K562 (cell line): ENCODE measurements around the gene NDUFS3. TPM values are rescaled to one million over a fixed set of nuclear protein-coding genes. Genes with fewer than 3 reads are reported as not detected.
A peak's percentile ranks its signal among the peaks of the same experiment; 100 is the strongest.

Experiments used
- ATAC-seq: fragments of 200-7000 bp; cut with Tn5 transposase; 3 replicates; pipeline ENCODE4 v1.9.1; 2020; ENCODE audit warnings: moderate library complexity
- BruUV-seq: library from RNA; stranded (reverse); fragments of 400-500 nt; replicated peaks from 2 replicates; lab custom pipeline; 2021; lab: Mats Ljungman, UMichigan
- CTCF ChIA-PET: fragments of 300-600 bp; formaldehyde crosslinking; extraction: SDS; loops from one replicate; lab custom pipeline; 2021; ENCODE audit warnings: low intra/inter-chr PET ratio; lab: Yijun Ruan, JAX
- POLR2A ChIA-PET: fragments of 300-600, 350-650 bp; sonication (Branson Sonifier 250); formaldehyde crosslinking; extraction: SDS; loops from one replicate; lab custom pipeline; 2021; ENCODE audit warnings: antibody characterized with exemption, inconsistent platforms; lab: Yijun Ruan, JAX
- DNase-seq, 4 experiments: peaks; one replicate each; pipeline versions ENCODE4 v3.0.0 to v3.0.0-alpha.2; 2011 to 2018; ENCODE audit warnings: low spot score in 3 of 4, mixed read lengths in 3 of 4; ENCODE audit errors: extremely low read depth in 1 of 4
- FAIRE-seq: peaks from 2 replicates; lab custom pipeline; 2011; peaks lifted over from hg19 to GRCh38; lab: Jason Lieb, UNC
- H2AFZ ChIP-seq: 2 replicates; pipeline ENCODE4 v1.6.0; 2011; ENCODE audit warnings: low read depth, low read length, control low read depth, inconsistent platforms
- H3K27ac ChIP-seq: fragments of 200-600 bp; 3 replicates; pipeline ENCODE4 v1.8.0; 2011; ENCODE audit warnings: low read depth, mild to moderate bottlenecking, control low read depth, inconsistent platforms, low read length, moderate library complexity, mixed read lengths; ENCODE audit errors: extremely low read depth
- H3K27me3 ChIP-seq, 2 experiments: fragments of 300-600 bp in 1 of 2; 2 replicates in 1 of 2; 3 replicates in 1 of 2; pipeline versions ENCODE4 v1.6.0 to v1.8.0; 2011; ENCODE audit warnings: inconsistent platforms in 2 of 2, low read length in 2 of 2, mild to moderate bottlenecking in 1 of 2, mixed read lengths in 1 of 2, moderate library complexity in 1 of 2; ENCODE audit not compliant: control insufficient read depth in 2 of 2, insufficient read depth in 2 of 2
- H3K36me3 ChIP-seq: fragments of 300-600 bp; 3 replicates; pipeline ENCODE4 v1.8.0; 2011; ENCODE audit warnings: mild to moderate bottlenecking, low read length, inconsistent platforms; ENCODE audit not compliant: control insufficient read depth, insufficient read depth
- H3K4me1 ChIP-seq, 2 experiments: fragments of 200-600 bp in 1 of 2; replicated peaks in 1 of 2; 2 replicates in 1 of 2; 3 replicates in 1 of 2; pipeline versions ENCODE4 v1.5.1 to v1.8.0; 2011; ENCODE audit warnings: inconsistent platforms in 2 of 2, low read length in 2 of 2, mild to moderate bottlenecking in 1 of 2, mixed read lengths in 1 of 2, moderate library complexity in 1 of 2; ENCODE audit not compliant: control insufficient read depth in 2 of 2, insufficient read depth in 2 of 2
- H3K4me2 ChIP-seq: 2 replicates; pipeline ENCODE4 v1.6.1; 2011; ENCODE audit warnings: low read length, control low read depth, inconsistent platforms, mixed read lengths; ENCODE audit not compliant: insufficient read depth
- H3K4me3 ChIP-seq: fragments of 200-600 bp; sonication (generic), shearing (Covaris generic); 2 replicates; pipeline ENCODE4 v1.5.1; 2016; ENCODE audit warnings: control low read depth, inconsistent platforms
- H3K79me2 ChIP-seq: fragments of 200-600 bp; 3 replicates; pipeline ENCODE4 v1.8.0; 2011; ENCODE audit warnings: low read length, inconsistent platforms; ENCODE audit not compliant: control insufficient read depth, insufficient read depth
- H3K9ac ChIP-seq, 2 experiments: 2 replicates each; pipeline versions ENCODE4 v1.6.0 to v1.6.1; 2011; ENCODE audit warnings: low read depth in 2 of 2, low read length in 2 of 2, control low read depth in 1 of 2, inconsistent platforms in 1 of 2, mild to moderate bottlenecking in 1 of 2, mixed read lengths in 1 of 2; ENCODE audit not compliant: insufficient read depth in 1 of 2
- H3K9me1 ChIP-seq: one replicate; pipeline ENCODE4 v1.6.0; 2011; ENCODE audit warnings: inconsistent platforms, mild to moderate bottlenecking, low read length, moderate library complexity; ENCODE audit not compliant: control insufficient read depth, insufficient read depth
- H3K9me3 ChIP-seq: replicated peaks from 2 replicates; pipeline ENCODE4 v1.5.1; 2011; ENCODE audit warnings: low read depth, low read length, inconsistent platforms; ENCODE audit not compliant: control insufficient read depth, insufficient read depth
- H4K20me1 ChIP-seq: replicated peaks from 2 replicates; pipeline ENCODE4 v1.6.1; 2011; ENCODE audit warnings: low read length, inconsistent platforms, mixed read lengths; ENCODE audit not compliant: control insufficient read depth, insufficient read depth
- ATF1 ChIP-seq, 2 experiments: fragments of 450-650 bp in 1 of 2; IDR thresholded peaks; 2 replicates each; pipeline ENCODE4 v1.6.1; 2016; ENCODE audit warnings: missing compliant biosample characterization in 1 of 2, missing genetic modification characterization in 1 of 2
- BHLHE40 ChIP-seq: IDR thresholded peaks from 2 replicates; pipeline ENCODE4 v1.6.1; 2011; ENCODE audit warnings: low read length, improper control_type of control experiment
- BRCA1 ChIP-seq, 2 experiments: fragments of 450-650 bp in 1 of 2; sonication (generic) in 1 of 2; formaldehyde crosslinking in 1 of 2; IDR thresholded peaks; 2 replicates each; pipeline versions ENCODE4 v1.5.0 to v1.6.1; 2017 to 2020; ENCODE audit warnings: mild to moderate bottlenecking in 1 of 2, missing genetic modification reagents in 1 of 2
- DACH1 ChIP-seq: fragments of 450-650 bp; IDR thresholded peaks from 2 replicates; pipeline ENCODE4 v1.6.1; 2018; ENCODE audit not compliant: partially characterized antibody
- HSF4 ChIP-seq: fragments of 250-450 bp; sonication (Bioruptor Pico); IDR thresholded peaks from 2 replicates; pipeline ENCODE4 v2.1.2; 2022; ENCODE audit warnings: mild to moderate bottlenecking, moderate library complexity, borderline replicate concordance
- KLF13 ChIP-seq: fragments of 450-650 bp; IDR thresholded peaks from 2 replicates; pipeline ENCODE4 v1.6.1; 2016; ENCODE audit warnings: missing genetic modification characterization, low read depth, mild to moderate bottlenecking, missing compliant biosample characterization, moderate library complexity, borderline replicate concordance
- KLF6 ChIP-seq: fragments of 250-450 bp; sonication (Bioruptor Pico); IDR thresholded peaks from 2 replicates; pipeline ENCODE4 v1.4.0; 2020; ENCODE audit warnings: mild to moderate bottlenecking, moderate library complexity, borderline replicate concordance
- MEIS2 ChIP-seq: fragments of 450-650 bp; IDR thresholded peaks from 2 replicates; pipeline ENCODE4 v1.6.1; 2014; ENCODE audit warnings: mild to moderate bottlenecking; ENCODE audit not compliant: partially characterized antibody
- PTRF ChIP-seq: fragments of 450-650 bp; IDR thresholded peaks from 2 replicates; pipeline ENCODE4 v1.6.1; 2016; ENCODE audit warnings: mild to moderate bottlenecking, missing genetic modification characterization, missing compliant biosample characterization
- SFPQ ChIP-seq: fragments of 200-400 bp; formaldehyde crosslinking; IDR thresholded peaks from 2 replicates; pipeline ENCODE4 v1.6.1; 2017; ENCODE audit warnings: mild to moderate bottlenecking, low read depth, low read length, moderate library complexity
- SMC3 ChIP-seq: conservative IDR thresholded peaks from 2 replicates; pipeline ENCODE4 v1.6.1; 2011; ENCODE audit warnings: low read depth, low read length, improper control_type of control experiment; ENCODE audit not compliant: insufficient read depth
- TSC22D4 ChIP-seq: fragments of 450-650 bp; IDR thresholded peaks from 2 replicates; pipeline ENCODE4 v1.6.1; 2016; ENCODE audit warnings: missing genetic modification characterization, missing biosample characterization, control low read depth
- ZNF57 ChIP-seq: fragments of 450-650 bp; formaldehyde crosslinking; IDR thresholded peaks from 2 replicates; pipeline ENCODE4 v1.4.0; 2020; ENCODE audit warnings: mild to moderate bottlenecking, moderate library complexity
- WGBS: fragments of 100-300 bp; shearing (Covaris generic); methylation state at CpG from one replicate; pipeline ENCODE4 v1.1.6; 2016; ENCODE audit warnings: low coverage, mixed read lengths; ENCODE audit not compliant: insufficient coverage; ENCODE audit errors: missing lambda C conversion rate; 5-methylcytosine and 5-hydroxymethylcytosine counted together
- in situ Hi-C: fragments of 300-500 bp; cut with MboI; formaldehyde crosslinking; loops from 4 replicates; pipeline ENCODE4 v1.15.0; 2018; ENCODE audit warnings: inconsistent platforms, mixed read lengths
- intact Hi-C: fragments of 100-400 bp; cut with micrococcal nuclease; formaldehyde crosslinking; loops from 2 replicates; pipeline ENCODE4 v1.14.2; 2022
- polyA plus RNA-seq, 8 experiments: library from polyadenylated mRNA; depleted of rRNA in 4 of 8; stranded (reverse) in 5 of 8; unstranded in 3 of 8; fragments of >200 nt; fragmentation: Nextera tagmentation in 2 of 8; fragmentation: Illumina TruSeq in 1 of 8; extraction: Ambion mirVana in 2 of 8; extraction: Trizol in 1 of 8; gene quantifications; 2 replicates each; pipeline versions ENCODE4 v1.2.1 to v1.2.3, GENCODE V29; 2011 to 2014; ENCODE audit warnings: inconsistent platforms in 1 of 8, missing spikeins in 1 of 8
- total RNA-seq, 7 experiments: library from RNA; depleted of rRNA in 6 of 7; stranded (reverse); fragments of >200 nt in 6 of 7; fragmentation: Illumina TruSeq in 2 of 7; extraction: Trizol in 2 of 7; gene quantifications; 2 replicates each; pipeline versions ENCODE4 v1.2.1 to v1.2.3, GENCODE V29; 2011 to 2021; ENCODE audit warnings: low replicate concordance in 1 of 7

NDUFS3 gene
- total and polyA plus RNA-seq, 9 of the 15 experiments (the other 6 are each of a cell fraction or from before 2014, with no cell fraction given): 38.7 to 341 (median 194) TPM

DNA sequence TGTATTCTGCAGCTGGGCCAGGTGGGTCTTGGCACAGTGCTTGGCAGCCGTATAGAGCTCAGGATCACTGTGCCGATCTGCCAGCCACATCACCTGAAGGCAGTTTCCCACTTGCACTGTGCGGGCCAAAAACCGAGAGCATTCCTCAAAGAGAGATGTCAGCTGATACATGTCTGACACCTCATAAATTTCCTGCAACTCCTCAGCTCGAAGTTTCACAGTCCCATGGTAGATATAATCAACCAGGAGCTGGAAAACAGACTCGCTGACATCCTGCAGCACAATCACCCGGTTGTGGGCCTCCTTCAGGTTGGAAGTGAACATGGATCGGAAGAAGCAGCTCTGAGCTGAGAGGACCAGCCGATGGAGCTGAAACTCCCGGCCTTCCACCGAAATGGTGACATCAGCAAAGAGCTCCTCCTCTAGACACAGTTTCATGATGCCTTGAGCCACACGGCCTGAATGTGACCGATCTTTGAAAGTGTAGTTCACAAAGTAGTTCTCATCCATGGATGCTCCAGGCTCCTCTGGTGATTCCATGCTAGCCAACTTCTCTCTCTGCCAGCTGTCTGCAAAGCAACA is 1.3 kb upstream of the NDUFS3 start (continued):
- TF ChIP-seq SFPQ (no peak), HSF4 (no peak), KLF13 (tag) (no peak), PTRF (tag) (no peak), ZNF57 (CRISPR knock-in tag) (no peak), KLF6 (CRISPR knock-in tag) (no peak), DACH1 (peak; percentile 28), MEIS2 (peak; percentile 95)

DNA sequence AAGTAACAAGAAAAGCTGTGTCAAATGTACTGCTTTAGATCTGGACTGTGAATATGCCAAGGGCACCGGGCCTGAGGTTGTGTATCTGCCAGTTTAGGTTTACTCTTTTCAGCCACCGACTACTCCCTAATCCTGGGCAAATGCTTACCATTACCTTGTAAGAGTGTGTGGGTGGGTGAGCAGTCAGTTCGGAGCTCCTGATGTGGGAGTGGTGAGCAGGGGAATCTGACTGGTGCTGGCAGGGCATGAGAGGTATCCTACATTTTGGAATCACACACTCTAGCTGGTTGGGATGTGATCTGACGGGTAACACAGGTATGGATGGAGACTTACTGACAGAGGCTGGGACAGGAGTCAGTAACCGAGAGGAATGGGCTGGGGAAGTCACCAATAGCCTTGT is 5.0 kb downstream of the NDUFS3 start:
- Histone ChIP-seq H2AFZ (no peak overlapping the region), H3K27me3 (no peaks in the 10 kb centered on the region; a peak in 1 of 5 replicates), H4K20me1 (no peaks in the 10 kb centered on the region), H3K4me3 (no peak overlapping the region), H3K36me3 (peaks cover 56% of the 10 kb centered on the region), H3K9ac (no peak overlapping the region), H3K9me3 (no peaks in the 10 kb centered on the region), H3K27ac (no peak overlapping the region), H3K4me1 (peaks cover 0 to 11% of the 10 kb centered on the region in 2 experiments; a peak in 4 of 5 replicates), H3K79me2 (peaks cover 28% of the 10 kb centered on the region), H3K4me2 (no peak overlapping the region), H3K9me1 (no peaks in the 10 kb centered on the region)
- TF ChIP-seq ATF1 (CRISPR knock-in tag; IDR thresholded peaks at IDR 0.05) (no peak), ATF1 (tag; IDR thresholded peaks at IDR 0.05) (no peak), BRCA1 (IDR thresholded peaks at IDR 0.05) (no peak), BRCA1 (CRISPR knock-in tag; IDR thresholded peaks at IDR 0.05) (no peak), TSC22D4 (tag) (no peak), BHLHE40 (no peak), SMC3 (no peak)
- in situ Hi-C loops (no loop called here), intact Hi-C loops (no loop called here)
- CTCF ChIA-PET: no interaction called here
- POLR2A ChIA-PET: interaction anchor here (0.8 to 4.2 kb wide), 3 partner anchors 11 to 16 kb away, joined by 3 to 35 read pairs (median 3); partner anchors contain the start of gene C1QTNF4
- no TSS peak for BruUV-seq
- no peak for FAIRE-seq
- ATAC-seq: no peak
- DNase-seq: no peak
- WGBS: 94% methylated on average over 5 of the region's 5 CpGs
